IMR-90 (cell line): Measurements from ENCODE around the gene PLGRKT. TPM values are rescaled to one million over a fixed set of nuclear protein-coding genes. Genes with fewer than 3 reads are reported as not detected.

Experiments used
- ATAC-seq: fragments of 200-7000 bp; cut with Tn5 transposase; 2 replicates; pipeline ENCODE4 v1.9.1; 2020; ENCODE audit warnings: low read depth, mild to moderate bottlenecking, moderate library complexity
- BruUV-seq: library from RNA; stranded (reverse); fragments of 400-500 nt; replicated peaks from 2 replicates; lab custom pipeline; 2021; lab: Mats Ljungman, UMichigan
- CTCF ChIA-PET: fragments of 300-600 bp; formaldehyde crosslinking; extraction: SDS; loops from one replicate; lab custom pipeline; 2021; ENCODE audit warnings: antibody characterized with exemption; lab: Yijun Ruan, JAX
- POLR2A ChIA-PET: fragments of 300-600 bp; sonication (Branson Sonifier 250); formaldehyde crosslinking; loops from one replicate; lab custom pipeline; 2022; ENCODE audit warnings: antibody characterized with exemption; ENCODE audit not compliant: unreplicated experiment; lab: Charles Lee
- DNase-seq: peaks from one replicate; pipeline ENCODE4 v3.0.0; 2013
- H2AFZ ChIP-seq: replicated peaks from 2 replicates; pipeline ENCODE3; 2013; ENCODE audit warnings: low read length, mild to moderate bottlenecking; ENCODE audit not compliant: poor library complexity
- H2AK5ac ChIP-seq: 2 replicates; pipeline ENCODE4 v1.6.1; 2013; ENCODE audit warnings: low read depth, low read length, inconsistent platforms
- H2AK9ac ChIP-seq: replicated peaks from 2 replicates; pipeline ENCODE3; 2013; ENCODE audit warnings: mild to moderate bottlenecking, low read depth, low read length, moderate library complexity; ENCODE audit not compliant: poor library complexity
- H2BK120ac ChIP-seq: 2 replicates; pipeline ENCODE4 v1.6.1; 2013; ENCODE audit warnings: low read depth, low read length, inconsistent platforms
- H2BK15ac ChIP-seq: 3 replicates; pipeline ENCODE4 v1.6.1; 2013; ENCODE audit warnings: low read depth, low read length, inconsistent platforms
- H2BK20ac ChIP-seq: 2 replicates; pipeline ENCODE4 v1.6.1; 2013; ENCODE audit warnings: low read depth, mild to moderate bottlenecking, inconsistent platforms, low read length, moderate library complexity
- H2BK5ac ChIP-seq: 2 replicates; pipeline ENCODE4 v1.6.1; 2013; ENCODE audit warnings: mild to moderate bottlenecking, low read depth, low read length, inconsistent platforms; ENCODE audit not compliant: poor library complexity, severe bottlenecking
- H3K14ac ChIP-seq: replicated peaks from 2 replicates; pipeline ENCODE4 v1.6.1; 2013; ENCODE audit warnings: low read depth, low read length, inconsistent platforms
- H3K18ac ChIP-seq: 2 replicates; pipeline ENCODE4 v1.6.1; 2013; ENCODE audit warnings: low read depth, low read length, control low read depth
- H3K23ac ChIP-seq: 2 replicates; pipeline ENCODE4 v1.6.1; 2013; ENCODE audit warnings: low read depth, low read length, inconsistent platforms
- H3K27ac ChIP-seq: 2 replicates; pipeline ENCODE4 v1.5.1; 2013; ENCODE audit warnings: mild to moderate bottlenecking, control low read depth, low read length; ENCODE audit not compliant: insufficient read depth
- H3K27me3 ChIP-seq: 2 replicates; pipeline ENCODE4 v1.6.1; 2013; ENCODE audit warnings: low read length; ENCODE audit not compliant: control insufficient read depth, insufficient read depth
- H3K36me3 ChIP-seq: 2 replicates; pipeline ENCODE4 v1.6.1; 2013; ENCODE audit warnings: low read length, mixed read lengths; ENCODE audit not compliant: control insufficient read depth, insufficient read depth
- H3K4ac ChIP-seq: 2 replicates; pipeline ENCODE4 v1.6.1; 2013; ENCODE audit warnings: low read depth, low read length, inconsistent platforms
- H3K4me1 ChIP-seq: 2 replicates; pipeline ENCODE4 v1.6.1; 2013; ENCODE audit warnings: low read length, mixed read lengths; ENCODE audit not compliant: control insufficient read depth, insufficient read depth
- H3K4me2 ChIP-seq: 2 replicates; pipeline ENCODE4 v1.6.1; 2013; ENCODE audit warnings: low read depth, mild to moderate bottlenecking, control low read depth, low read length, moderate library complexity
- H3K4me3 ChIP-seq: 2 replicates; pipeline ENCODE4 v1.5.1; 2013; ENCODE audit warnings: low read depth, mild to moderate bottlenecking, control low read depth, low read length, moderate library complexity; ENCODE audit not compliant: insufficient read depth
- H3K56ac ChIP-seq: 2 replicates; pipeline ENCODE4 v1.6.1; 2013; ENCODE audit warnings: low read length, inconsistent platforms; ENCODE audit not compliant: insufficient read depth; ENCODE audit errors: extremely low read depth
- H3K79me1 ChIP-seq, 2 experiments: 2 replicates each; pipeline ENCODE4 v1.6.1; 2013; ENCODE audit warnings: low read length in 2 of 2, inconsistent platforms in 1 of 2, low read depth in 1 of 2
- H3K9ac ChIP-seq: 2 replicates; pipeline ENCODE4 v1.6.1; 2013; ENCODE audit warnings: low read depth, low read length, control low read depth
- H3K9me1 ChIP-seq: 2 replicates; pipeline ENCODE4 v1.6.1; 2013; ENCODE audit warnings: low read length, inconsistent platforms; ENCODE audit not compliant: insufficient read depth
- H3K9me3 ChIP-seq: 2 replicates; pipeline ENCODE4 v1.6.1; 2013; ENCODE audit warnings: low read length; ENCODE audit not compliant: control insufficient read depth, insufficient read depth
- H4K20me1 ChIP-seq: 2 replicates; pipeline ENCODE4 v1.6.1; 2013; ENCODE audit warnings: low read length, inconsistent platforms; ENCODE audit not compliant: insufficient read depth
- H4K5ac ChIP-seq: 2 replicates; pipeline ENCODE4 v1.6.1; 2013; ENCODE audit warnings: mild to moderate bottlenecking, low read depth, low read length, control low read depth
- H4K8ac ChIP-seq, 2 experiments: 2 replicates each; pipeline ENCODE4 v1.6.1; 2013; ENCODE audit warnings: low read depth in 2 of 2, low read length in 2 of 2, control low read depth in 1 of 2, inconsistent platforms in 1 of 2
- H4K91ac ChIP-seq: 2 replicates; pipeline ENCODE4 v1.6.1; 2013; ENCODE audit warnings: low read depth, low read length, inconsistent platforms; ENCODE audit not compliant: insufficient read depth
- BHLHE40 ChIP-seq: fragments of 150-350 bp; IDR thresholded peaks from 2 replicates; pipeline ENCODE4 v1.6.1; 2016; ENCODE audit warnings: mild to moderate bottlenecking, low read depth, low read length
- CEBPB ChIP-seq: IDR thresholded peaks from 2 replicates; pipeline ENCODE4 v1.6.1; 2012; ENCODE audit warnings: low read depth, low read length, improper control_type of control experiment
- CHD1 ChIP-seq: IDR thresholded peaks from 2 replicates; pipeline ENCODE4 v1.6.1; 2012; ENCODE audit warnings: low read depth, low read length, improper control_type of control experiment
- ELK1 ChIP-seq: fragments of 150-350 bp; IDR thresholded peaks from 2 replicates; pipeline ENCODE4 v1.6.1; 2016; ENCODE audit warnings: low read depth, mild to moderate bottlenecking, low read length, moderate library complexity, borderline replicate concordance
- FOS ChIP-seq: fragments of 150-350 bp; IDR thresholded peaks from 2 replicates; pipeline ENCODE4 v1.6.1; 2016; ENCODE audit warnings: low read depth, low read length
- MAFK ChIP-seq: IDR thresholded peaks from 2 replicates; pipeline ENCODE4 v1.6.1; 2012; ENCODE audit warnings: low read depth, low read length, improper control_type of control experiment
- MAZ ChIP-seq: IDR thresholded peaks from 2 replicates; pipeline ENCODE4 v1.6.1; 2012; ENCODE audit warnings: low read depth, mild to moderate bottlenecking, low read length, improper control_type of control experiment, moderate library complexity, borderline replicate concordance
- MXI1 ChIP-seq: IDR thresholded peaks from 2 replicates; pipeline ENCODE4 v1.6.1; 2012; ENCODE audit warnings: low read depth, mild to moderate bottlenecking, low read length, moderate library complexity, borderline replicate concordance
- NFE2L2 ChIP-seq: fragments of 150-350 bp; IDR thresholded peaks from 2 replicates; pipeline ENCODE4 v1.6.1; 2016; ENCODE audit warnings: low read depth, mild to moderate bottlenecking, low read length
- POLR2A ChIP-seq: IDR thresholded peaks from 2 replicates; pipeline ENCODE4 v1.6.1; 2012; ENCODE audit warnings: mild to moderate bottlenecking, low read depth, low read length
- RAD21 ChIP-seq: IDR thresholded peaks from 2 replicates; pipeline ENCODE4 v1.6.1; 2012; ENCODE audit warnings: low read length, improper control_type of control experiment
- RCOR1 ChIP-seq: IDR thresholded peaks from 2 replicates; pipeline ENCODE4 v1.6.1; 2012; ENCODE audit warnings: mild to moderate bottlenecking, low read length, improper control_type of control experiment; ENCODE audit not compliant: insufficient replicate concordance
- RFX5 ChIP-seq: IDR thresholded peaks from 2 replicates; pipeline ENCODE4 v1.8.0; 2012; ENCODE audit warnings: low read depth, mild to moderate bottlenecking, low read length, moderate library complexity
- SMC3 ChIP-seq: fragments of 150-350 bp; IDR thresholded peaks from 2 replicates; pipeline ENCODE4 v1.6.1; 2016; ENCODE audit warnings: low read depth, mild to moderate bottlenecking, antibody characterized with exemption, low read length, moderate library complexity
- WGBS, 2 experiments: methylation state at CpG; one replicate each; pipeline versions ENCODE4 v1.1.5 to v1.1.7; 2013; ENCODE audit warnings: missing lambda C conversion rate in 2 of 2; ENCODE audit not compliant: insufficient read length in 1 of 2; ENCODE audit errors: extremely low coverage in 2 of 2; 5-methylcytosine and 5-hydroxymethylcytosine counted together
- dilution Hi-C: fragments of 300-500 bp; cut with HindIII; formaldehyde crosslinking; loops from one replicate; pipeline ENCODE4 v1.14.3; 2018; ENCODE audit warnings: low sequenced_read_pairs; ENCODE audit not compliant: unreplicated experiment
- in situ Hi-C: fragments of 300-500 bp; cut with MboI; formaldehyde crosslinking; loops from 3 replicates; pipeline ENCODE4 v1.14.3; 2019; ENCODE audit warnings: low sequenced_read_pairs, inconsistent platforms, mixed read lengths
- intact Hi-C: fragments of 100-400 bp; cut with micrococcal nuclease; formaldehyde crosslinking; loops from 2 replicates; pipeline ENCODE4 v1.10.0; 2022
- polyA plus RNA-seq, 3 experiments: library from polyadenylated mRNA; depleted of rRNA; stranded (reverse); fragments of >200 nt; gene quantifications; 2 replicates each; pipeline ENCODE4 v1.2.3, GENCODE V29; 2012; ENCODE audit warnings: low replicate concordance in 1 of 3
- total RNA-seq: library from RNA; depleted of rRNA; stranded (reverse); fragments of >200 nt; gene quantifications from 2 replicates; pipeline ENCODE4 v1.2.3, GENCODE V29; 2012
- TF ChIP-seq, protein P1 (sequence below): conservative IDR thresholded peaks from 2 replicates; pipeline ENCODE4 v1.5.1; 2012; ENCODE audit warnings: mild to moderate bottlenecking, low read depth, low read length, improper control_type of control experiment
- TF ChIP-seq, protein P2 (sequence below): fragments of 150-350 bp; IDR thresholded peaks from 2 replicates; pipeline ENCODE4 v1.6.1; 2017; ENCODE audit warnings: mild to moderate bottlenecking, antibody characterized with exemption, low read length, low read depth

PLGRKT gene
- total and polyA plus RNA-seq, 2 of the 4 experiments (the other 2 are of a cell fraction), result 10.8 to 12.7 TPM

DNA sequence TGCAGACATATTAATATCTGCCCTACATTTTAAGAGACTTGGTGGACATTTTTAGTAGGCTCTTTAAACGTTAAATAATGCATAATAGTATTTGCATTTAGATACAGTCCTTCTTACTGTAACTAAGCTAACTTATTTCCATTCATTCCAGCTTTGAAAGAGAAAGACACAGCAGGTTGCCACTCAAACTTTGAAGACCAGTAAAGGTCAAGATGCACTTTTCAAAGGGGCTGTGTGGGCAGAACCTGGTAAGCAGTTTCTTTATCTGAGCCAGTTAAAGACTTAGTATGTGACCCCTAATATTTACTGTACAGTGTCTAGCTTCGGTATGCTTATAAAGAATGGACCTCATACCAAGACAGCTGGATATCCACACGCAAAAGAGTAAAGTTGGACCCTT is 20.8 kb downstream of the PLGRKT start:
- Histone ChIP-seq H2AK5ac (no peak overlapping the region), H4K5ac (no peak overlapping the region), H3K23ac (no peak overlapping the region), H3K4me2 (no peak overlapping the region), H3K4me3 (no peak overlapping the region), H2AFZ (no peak overlapping the region), H2BK20ac (no peak overlapping the region), H2BK15ac (no peak overlapping the region), H3K36me3 (no peaks in the 10 kb centered on the region; the same call in 1 of the 2 replicates), H2BK120ac (no peak overlapping the region), H3K4me1 (no peaks in the 10 kb centered on the region), H3K9me1 (peaks cover 9% of the 10 kb centered on the region), H3K14ac (no peak overlapping the region), H4K20me1 (no peaks in the 10 kb centered on the region), H3K56ac (no peak overlapping the region), H3K4ac (no peak overlapping the region), H3K9me3 (no peaks in the 10 kb centered on the region), H2BK5ac (no peak overlapping the region), H2AK9ac (no peak overlapping the region), H3K27ac (no peak overlapping the region), H3K27me3 (no peaks in the 10 kb centered on the region), H4K8ac (no peak overlapping the region), H4K91ac (no peak overlapping the region), H3K9ac (no peak overlapping the region), H3K18ac (no peak overlapping the region), H3K79me1 (no peaks in the 10 kb centered on the region; a peak in 1 of 4 replicates)
- in situ Hi-C loops (no loop called here), intact Hi-C loops (no loop called here), dilution Hi-C loops (no loop called here)
- WGBS, 2 experiments, result no CpG with 5 or more reads among the region's 3 CpGs
- no TSS peak for BruUV-seq
- TF ChIP-seq RCOR1 (no peak), BHLHE40 (no peak), RAD21 (no peak), ELK1 (no peak), MAFK (no peak), MXI1 (no peak), SMC3 (no peak), MAZ (no peak), POLR2A (no peak), CEBPB (no peak), NFE2L2 (no peak), FOS (no peak), RFX5 (no peak), CHD1 (no peak)
- TF ChIP-seq, protein P1, sequence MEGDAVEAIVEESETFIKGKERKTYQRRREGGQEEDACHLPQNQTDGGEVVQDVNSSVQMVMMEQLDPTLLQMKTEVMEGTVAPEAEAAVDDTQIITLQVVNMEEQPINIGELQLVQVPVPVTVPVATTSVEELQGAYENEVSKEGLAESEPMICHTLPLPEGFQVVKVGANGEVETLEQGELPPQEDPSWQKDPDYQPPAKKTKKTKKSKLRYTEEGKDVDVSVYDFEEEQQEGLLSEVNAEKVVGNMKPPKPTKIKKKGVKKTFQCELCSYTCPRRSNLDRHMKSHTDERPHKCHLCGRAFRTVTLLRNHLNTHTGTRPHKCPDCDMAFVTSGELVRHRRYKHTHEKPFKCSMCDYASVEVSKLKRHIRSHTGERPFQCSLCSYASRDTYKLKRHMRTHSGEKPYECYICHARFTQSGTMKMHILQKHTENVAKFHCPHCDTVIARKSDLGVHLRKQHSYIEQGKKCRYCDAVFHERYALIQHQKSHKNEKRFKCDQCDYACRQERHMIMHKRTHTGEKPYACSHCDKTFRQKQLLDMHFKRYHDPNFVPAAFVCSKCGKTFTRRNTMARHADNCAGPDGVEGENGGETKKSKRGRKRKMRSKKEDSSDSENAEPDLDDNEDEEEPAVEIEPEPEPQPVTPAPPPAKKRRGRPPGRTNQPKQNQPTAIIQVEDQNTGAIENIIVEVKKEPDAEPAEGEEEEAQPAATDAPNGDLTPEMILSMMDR, result no peak
- TF ChIP-seq, protein P2, sequence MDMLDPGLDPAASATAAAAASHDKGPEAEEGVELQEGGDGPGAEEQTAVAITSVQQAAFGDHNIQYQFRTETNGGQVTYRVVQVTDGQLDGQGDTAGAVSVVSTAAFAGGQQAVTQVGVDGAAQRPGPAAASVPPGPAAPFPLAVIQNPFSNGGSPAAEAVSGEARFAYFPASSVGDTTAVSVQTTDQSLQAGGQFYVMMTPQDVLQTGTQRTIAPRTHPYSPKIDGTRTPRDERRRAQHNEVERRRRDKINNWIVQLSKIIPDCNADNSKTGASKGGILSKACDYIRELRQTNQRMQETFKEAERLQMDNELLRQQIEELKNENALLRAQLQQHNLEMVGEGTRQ, result no peak
- DNase-seq, result no peak
- ChIA-PET POLR2A (no interaction called here), CTCF (interaction anchor here (0.6 to 1.7 kb wide), 3 partner anchors 21 to 340 kb away, joined by 3 to 5 read pairs (median 3); partner anchors contain the start of gene PLGRKT)
- ATAC-seq, result no peak
